GM18526 (cell line): ENCODE measurements around the gene RCAN1.

Experiments
- POLR2A ChIP-seq: IDR thresholded peaks from 3 replicates; pipeline ENCODE4 v1.6.1; 2011; ENCODE audit not compliant: insufficient read length; ENCODE audit errors: extremely low read depth

RCAN1 gene

GRCh38 chr21:34511181-34511580, 103.7 kb downstream of the RCAN1 start:
- no peak for TF ChIP-seq POLR2A

GRCh38 chr21:34510148-34511142, 104.5 kb downstream of the RCAN1 start:
- TF ChIP-seq POLR2A: no peak

- no peak for TF ChIP-seq POLR2A
Observed at GRCh38 chr21:34509151-34509550, 105.8 kb downstream of the RCAN1 start.

- no peak for TF ChIP-seq POLR2A
Observed at GRCh38 chr21:34504595-34504994, 110.3 kb downstream of the RCAN1 start.

GRCh38 chr21:34502480-34503106, 112.3 kb downstream of the RCAN1 start:
- TF ChIP-seq POLR2A: no peak

GRCh38 chr21:34501716-34502115, 113.2 kb downstream of the RCAN1 start:
- TF ChIP-seq POLR2A: no peak

GRCh38 chr21:34500191-34500590, 114.7 kb downstream of the RCAN1 start:
- TF ChIP-seq POLR2A: no peak

- no peak for TF ChIP-seq POLR2A
Observed at GRCh38 chr21:34499116-34499515, 115.8 kb downstream of the RCAN1 start.

- no peak for TF ChIP-seq POLR2A
Observed at GRCh38 chr21:34498623-34499022, 116.3 kb downstream of the RCAN1 start.
